Midbrain (tissue), 1 donor: ENCODE data around the gene SMIM20.
"Not testable (repeated sequence)": the region's sequence is repeated elsewhere in the genome, so short reads cannot be mapped to it uniquely, and the experiment has no call there.

Source experiments
- DNase-seq: peaks from one replicate; lab custom pipeline; 2025; lab: John Stamatoyannopoulos, UW

Gene SMIM20

DNA sequence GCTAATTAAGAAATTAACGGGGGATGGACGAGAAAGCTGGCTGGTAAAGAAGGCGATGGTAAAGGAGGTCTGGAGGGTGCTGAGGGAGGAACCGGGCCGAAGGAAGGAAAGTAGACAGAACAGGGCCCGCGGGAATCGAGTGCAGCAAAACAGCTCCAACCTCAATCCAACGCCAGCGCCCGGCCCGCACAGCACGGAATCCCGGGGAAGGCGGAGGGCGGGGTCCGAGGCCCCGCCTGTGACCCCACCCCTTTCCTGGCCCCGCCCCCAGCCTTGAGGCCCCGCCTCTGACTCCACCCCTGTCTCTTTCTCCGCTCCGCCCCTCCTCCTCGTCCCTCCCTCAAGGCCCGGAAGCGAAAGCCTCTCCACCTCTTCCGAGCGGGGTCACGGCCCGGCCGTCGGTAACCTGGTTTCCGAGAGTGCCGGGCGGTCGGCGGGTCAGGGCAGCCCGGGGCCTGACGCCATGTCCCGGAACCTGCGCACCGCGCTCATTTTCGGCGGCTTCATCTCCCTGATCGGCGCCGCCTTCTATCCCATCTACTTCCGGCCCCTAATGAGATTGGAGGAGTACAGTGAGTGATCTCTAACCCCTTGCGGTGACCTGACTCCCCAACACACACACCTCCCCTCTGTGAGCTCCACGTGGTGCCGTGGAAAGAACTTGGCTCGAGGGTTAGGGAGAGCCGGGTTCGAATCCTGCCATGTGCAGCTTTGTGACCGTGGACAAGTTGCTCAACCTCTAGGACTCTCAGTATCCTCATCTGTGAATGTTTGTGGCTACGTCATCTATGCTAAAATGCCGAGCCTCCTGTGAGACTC lies at the start of gene SMIM20:
TSS of gene SMIM20 (plus strand) at position 370 of the 819 bp plus-strand sequence. CDS start at position 464, 94 bp downstream.
- peak; percentile 97 for DNase-seq

DNA sequence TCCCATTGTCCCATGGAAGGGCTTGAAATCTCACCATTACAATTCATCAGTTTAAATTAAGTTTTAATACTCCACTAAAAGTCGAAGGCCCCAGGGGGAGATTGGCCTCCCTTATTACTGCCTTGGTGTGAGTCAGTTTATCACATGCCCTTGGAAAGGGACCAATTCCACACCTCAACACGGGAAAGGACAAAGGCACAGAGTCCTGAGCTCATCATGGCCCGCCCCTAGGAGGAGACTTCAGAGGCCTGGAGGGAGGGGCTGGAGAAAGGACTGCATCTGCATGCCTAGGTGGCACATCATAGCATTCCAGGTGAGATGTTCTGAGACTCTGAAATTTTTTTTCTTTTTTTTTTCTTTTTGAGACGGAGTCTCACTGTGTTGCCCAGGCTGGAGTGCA lies 48.4 kb upstream of the SMIM20 start:
- DNase-seq: no peak

GRCh38 chr4:25866401-25866800 lies 47.6 kb upstream of the SMIM20 start:
- not testable (repeated sequence) for DNase-seq

GRCh38 chr4:25867781-25868294 lies 46.2 kb upstream of the SMIM20 start:
- DNase-seq: no peak

DNA sequence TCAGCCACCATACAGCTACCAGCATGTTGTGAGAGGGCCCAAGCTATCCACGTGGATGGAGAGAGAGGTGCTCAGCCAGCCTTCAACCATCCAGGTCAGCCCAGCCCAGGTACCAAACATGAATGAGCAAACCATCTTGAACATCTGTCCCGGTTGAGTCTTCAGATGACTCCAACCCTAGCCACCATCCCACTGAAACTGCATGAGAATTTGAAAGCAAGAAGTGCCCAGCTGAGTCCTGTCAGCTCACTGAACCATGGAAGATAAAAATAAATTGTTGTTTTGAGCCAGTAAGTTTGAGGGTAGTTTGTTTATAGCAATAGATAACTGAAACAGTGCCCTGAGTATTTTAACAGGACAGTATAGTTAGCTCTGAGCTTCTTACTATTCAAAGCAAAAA lies 43.9 kb upstream of the SMIM20 start:
- DNase-seq: no peak

- no peak for DNase-seq
Observed at GRCh38 chr4:25872851-25873631, 41.0 kb upstream of the SMIM20 start.

DNA sequence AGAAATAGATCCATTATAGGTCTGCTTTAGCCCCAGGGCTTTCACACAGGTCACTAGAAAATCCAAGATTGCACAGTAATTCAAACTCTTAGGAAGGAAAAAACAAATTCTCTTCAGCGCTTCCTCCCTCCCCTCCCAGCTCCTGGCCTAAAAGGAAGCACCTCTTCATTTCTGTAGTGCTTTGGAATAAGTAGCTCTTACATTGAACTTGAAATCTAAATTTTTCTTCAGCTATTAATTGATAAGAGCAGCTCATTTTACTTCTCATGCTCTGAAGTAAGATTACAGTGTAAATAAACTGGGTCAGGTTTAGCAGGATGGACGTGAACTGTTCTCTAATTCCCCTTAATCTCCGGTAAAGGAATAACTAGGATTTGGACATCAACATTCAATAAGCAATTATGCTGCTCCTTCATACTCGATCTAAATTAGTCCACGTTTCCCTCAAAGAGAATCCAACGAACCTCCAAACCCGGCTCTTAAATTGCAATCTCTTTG lies 40.3 kb upstream of the SMIM20 start:
- no peak for DNase-seq

DNA sequence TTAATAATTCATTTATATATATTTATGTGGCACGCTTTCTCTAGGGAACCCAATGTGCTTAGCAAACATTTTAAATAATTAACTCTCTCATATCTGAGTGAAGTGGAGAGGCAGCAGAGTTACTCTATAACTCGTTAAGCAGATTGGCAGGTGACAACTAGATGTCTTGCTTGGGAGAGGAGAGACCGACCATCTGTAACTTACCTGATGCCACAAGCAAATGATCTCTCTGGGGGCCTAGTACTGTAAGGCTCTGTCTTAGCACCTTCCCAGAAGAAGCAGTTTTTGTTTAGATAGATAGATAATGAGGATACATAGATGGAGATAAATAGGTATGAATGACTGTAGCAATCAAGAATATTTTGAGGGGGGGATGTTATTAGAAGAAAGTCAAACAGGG lies 39.4 kb upstream of the SMIM20 start:
- DNase-seq: no peak

GRCh38 chr4:25875281-25875745 lies 38.7 kb upstream of the SMIM20 start:
- DNase-seq: no peak

- no peak for DNase-seq
Observed at GRCh38 chr4:25878676-25879075, 35.3 kb upstream of the SMIM20 start.

DNA sequence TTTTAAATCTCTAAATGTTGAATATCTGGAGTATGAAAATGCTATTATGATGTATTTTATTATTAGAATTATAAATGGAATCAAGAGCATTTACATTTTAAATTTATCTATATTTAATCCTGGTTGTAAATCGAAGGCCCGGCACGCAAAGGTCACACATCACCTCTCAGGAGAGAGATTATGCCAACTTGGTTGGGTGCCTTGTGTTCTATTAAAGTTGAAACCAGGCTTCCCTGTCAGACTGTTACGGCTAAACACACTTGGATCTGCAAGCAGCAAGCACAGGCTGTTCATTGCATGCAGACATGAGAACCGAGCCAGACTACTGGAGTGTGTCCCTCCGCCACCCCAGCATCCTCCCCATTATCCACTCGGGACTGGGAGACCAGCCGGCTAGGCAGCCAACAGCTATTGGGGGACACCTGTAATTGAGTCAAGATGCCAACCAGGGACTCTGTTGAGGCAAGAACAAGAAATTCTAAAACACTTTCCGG lies 34.9 kb upstream of the SMIM20 start:
- DNase-seq: no peak

- DNase-seq: no peak
Observed at GRCh38 chr4:25879587-25879986, 34.4 kb upstream of the SMIM20 start.

DNA sequence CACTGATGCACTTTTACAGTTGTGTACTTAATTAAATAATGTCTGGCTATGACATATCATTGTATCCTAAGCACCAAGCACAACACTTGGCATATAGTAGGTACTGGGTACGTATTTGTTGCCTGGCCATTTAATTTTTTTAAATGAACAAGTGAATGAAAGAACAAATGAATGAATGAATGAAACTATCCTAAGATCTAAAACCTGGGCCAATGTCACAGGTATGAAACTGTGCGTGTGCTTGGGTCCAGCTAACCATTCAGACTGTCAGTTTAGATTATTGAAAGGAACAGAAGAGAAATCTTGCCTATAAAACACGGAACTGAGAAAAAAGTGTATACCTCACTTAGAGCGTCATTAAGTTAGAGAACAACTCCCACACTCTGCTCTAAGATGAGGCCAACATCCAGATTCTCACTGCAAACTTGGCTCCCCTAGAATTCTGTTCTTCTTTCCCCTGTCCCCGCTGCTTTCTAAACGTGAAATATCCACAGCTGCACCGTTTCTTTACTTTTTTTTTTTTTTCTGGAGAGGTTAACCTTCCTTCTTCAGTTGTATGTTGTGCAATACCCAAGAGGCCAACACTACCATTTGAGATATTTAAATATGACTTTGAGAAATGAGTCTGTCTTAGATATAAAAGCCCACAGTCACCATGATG lies 33.9 kb upstream of the SMIM20 start:
- no peak for DNase-seq

DNA sequence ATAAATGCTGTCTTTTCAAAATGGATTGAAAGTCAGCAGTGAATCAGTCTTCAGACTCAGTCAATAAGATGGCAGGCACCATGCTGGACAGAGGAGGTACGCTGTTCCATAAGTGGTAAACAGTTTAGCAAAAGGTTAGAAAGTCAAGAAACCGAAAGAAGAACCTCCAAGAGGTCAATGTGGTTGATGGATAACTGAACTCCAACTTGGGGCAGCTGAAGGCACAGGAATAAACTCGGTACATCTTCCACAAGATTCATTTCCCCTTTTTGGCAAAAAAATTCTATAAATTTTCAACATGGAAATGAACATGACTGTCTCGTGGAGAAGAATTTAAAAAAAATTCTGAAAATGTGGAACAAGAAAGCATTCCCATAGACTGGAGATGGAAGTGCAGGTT lies 32.8 kb upstream of the SMIM20 start:
- DNase-seq: no peak

DNA sequence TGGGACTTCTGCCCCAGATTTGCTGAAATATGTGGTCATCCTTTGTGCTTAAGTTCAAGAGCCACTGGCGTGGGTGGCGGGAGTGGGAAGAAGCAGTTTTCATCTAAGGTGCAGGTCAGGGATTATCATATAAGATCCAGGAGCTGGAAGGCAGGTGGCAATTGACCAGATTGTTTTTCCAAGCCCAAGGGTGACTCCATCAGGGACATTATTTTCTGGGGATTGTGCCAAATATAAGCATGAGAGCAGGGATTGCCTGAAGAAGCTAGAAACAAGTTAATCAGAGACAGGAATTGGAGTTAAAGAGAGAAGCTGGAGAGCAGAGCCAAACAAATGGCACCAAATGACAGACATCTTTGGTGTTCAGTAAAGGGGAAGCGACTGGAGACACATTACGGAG lies 31.8 kb upstream of the SMIM20 start:
- no peak for DNase-seq

DNA sequence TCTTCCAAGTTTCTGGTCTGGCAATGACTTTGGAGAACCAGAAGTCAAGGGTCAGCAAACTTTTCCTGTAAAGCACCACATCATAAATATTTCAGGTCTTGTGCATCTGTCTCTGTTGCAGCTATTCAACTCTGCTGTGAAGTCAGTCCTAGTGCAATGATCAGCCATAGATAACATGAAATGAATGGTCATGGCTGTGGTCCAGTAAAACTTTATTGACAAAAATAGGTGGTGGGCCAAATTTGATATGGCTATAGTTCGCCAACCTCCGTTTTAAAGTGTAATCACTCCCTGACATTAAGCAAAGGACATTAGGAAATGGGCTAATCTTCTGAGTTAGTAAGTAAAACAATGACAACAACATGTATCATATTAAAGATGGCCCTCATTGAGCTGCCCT lies 30.5 kb upstream of the SMIM20 start:
- DNase-seq: no peak

GRCh38 chr4:25884031-25884782 lies 29.8 kb upstream of the SMIM20 start:
- no peak for DNase-seq

- DNase-seq: no peak
Observed at GRCh38 chr4:25888781-25889180, 25.2 kb upstream of the SMIM20 start.

GRCh38 chr4:25889589-25890503 lies 24.2 kb upstream of the SMIM20 start:
- DNase-seq: no peak
